ENCODE results near the gene USP34. TPM values are rescaled to one million over a fixed set of nuclear protein-coding genes. Genes with fewer than 3 reads are reported as not detected.

USP34 gene
- total and polyA plus RNA-seq, 2 of the 4 experiments (the other 2 are of a cell fraction) = 34.7 to 128 TPM

DNA sequence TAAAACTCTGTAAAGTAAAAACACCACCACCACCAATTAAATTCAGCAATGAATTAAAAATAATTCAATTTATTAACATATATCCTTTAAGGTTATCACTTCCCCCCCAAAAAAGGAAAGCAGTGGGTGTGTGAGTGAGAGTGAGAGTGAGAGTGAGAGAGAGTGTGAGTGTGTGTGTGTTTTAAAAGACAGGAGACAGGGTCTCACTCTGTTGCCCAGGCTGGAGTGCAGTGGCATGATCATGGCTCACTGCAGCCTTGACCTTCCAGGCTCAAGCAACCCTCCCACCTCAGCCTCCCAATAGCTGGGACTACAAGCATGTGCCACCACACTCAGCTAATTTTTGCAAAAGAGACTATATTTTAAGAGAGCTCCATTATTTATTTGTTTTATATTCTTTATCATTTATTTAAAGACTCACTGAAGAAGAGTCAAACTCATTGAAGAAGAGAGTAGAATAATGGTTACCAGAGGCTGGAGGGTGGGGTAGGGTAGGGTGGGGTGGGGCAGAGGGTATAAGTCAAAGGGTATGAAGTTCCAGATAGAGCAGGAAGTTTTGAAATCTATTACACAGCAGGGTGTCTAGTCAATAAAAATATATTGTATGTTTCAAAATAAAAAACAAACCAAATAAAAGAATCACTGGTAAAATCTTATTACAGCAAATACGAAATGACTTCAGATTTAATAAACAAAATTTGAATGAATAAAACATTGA is 187.3 kb downstream of the USP34 start:
- BruUV-seq (replicated peaks) = no TSS peak
- Histone ChIP-seq H3K4ac (ENCODE audit: low read depth, low read length) (no peak overlapping the region), H3K27me3 (ENCODE audit: control insufficient read depth, insufficient read depth, low read length) (no peaks in the 10 kb centered on the region), H2AFZ (replicated peaks; ENCODE audit: low read length, poor library complexity) (no peak overlapping the region), H2BK5ac (ENCODE audit: low read depth, low read length, poor library complexity, severe bottlenecking) (no peak overlapping the region), H3K79me1 (ENCODE audit: low read depth in 1 of 2, low read length in 2 of 2) (peaks cover 7 to 14% of the 10 kb centered on the region in 2 experiments), H3K4me1 (ENCODE audit: control insufficient read depth, insufficient read depth, low read length) (no peaks in the 10 kb centered on the region), H4K91ac (ENCODE audit: insufficient read depth, low read depth, low read length) (no peak overlapping the region), H3K4me2 (ENCODE audit: low read depth, low read length) (no peak overlapping the region), H2AK5ac (ENCODE audit: low read depth, low read length) (no peak overlapping the region), H2BK120ac (ENCODE audit: low read depth, low read length) (no peak overlapping the region), H2AK9ac (replicated peaks; ENCODE audit: low read depth, low read length, poor library complexity) (no peak overlapping the region), H3K18ac (ENCODE audit: low read depth, low read length) (no peak overlapping the region), H4K8ac (ENCODE audit: low read depth in 2 of 2, low read length in 2 of 2) (no peak overlapping the region), H4K5ac (ENCODE audit: low read depth, low read length) (no peak overlapping the region), H3K23ac (ENCODE audit: low read depth, low read length) (no peak overlapping the region), H3K56ac (ENCODE audit: extremely low read depth, insufficient read depth, low read length) (no peak overlapping the region), H3K9me3 (ENCODE audit: control insufficient read depth, insufficient read depth, low read length) (no peaks in the 10 kb centered on the region), H2BK20ac (ENCODE audit: low read depth, low read length) (no peak overlapping the region), H2BK15ac (ENCODE audit: low read depth, low read length) (no peak overlapping the region), H3K14ac (replicated peaks; ENCODE audit: low read depth, low read length) (no peak overlapping the region), H3K27ac (ENCODE audit: insufficient read depth, low read length) (no peak overlapping the region), H4K20me1 (ENCODE audit: insufficient read depth, low read length) (no peaks in the 10 kb centered on the region), H3K36me3 (ENCODE audit: control insufficient read depth, insufficient read depth, low read length) (peaks cover 20% of the 10 kb centered on the region), H3K4me3 (ENCODE audit: insufficient read depth, low read depth, low read length) (no peak overlapping the region), H3K9me1 (ENCODE audit: insufficient read depth, low read length) (peaks cover 7% of the 10 kb centered on the region), H3K9ac (ENCODE audit: low read depth, low read length) (no peak overlapping the region)
- DNase-seq (no peak), ATAC-seq (ENCODE audit: low read depth) (no peak)
- intact Hi-C loops (cut with micrococcal nuclease) (no loop called here), dilution Hi-C loops (cut with HindIII; ENCODE audit: low sequenced_read_pairs, unreplicated experiment) (no loop called here), in situ Hi-C loops (cut with MboI; ENCODE audit: low sequenced_read_pairs) (no loop called here)
- no CpG with 5 or more reads among the region's 1 CpG for WGBS, 2 experiments (ENCODE audit: extremely low coverage in 2 of 2, insufficient read length in 1 of 2)
- ChIA-PET POLR2A (ENCODE audit: unreplicated experiment) (no interaction called here), CTCF (no interaction called here)
- TF ChIP-seq FOS (IDR thresholded peaks at IDR 0.05; ENCODE audit: low read depth, low read length) = no peak
- no peak for TF ChIP-seq CEBPB (IDR thresholded peaks at IDR 0.05; ENCODE audit: low read depth, low read length)
- TF ChIP-seq, protein P1, sequence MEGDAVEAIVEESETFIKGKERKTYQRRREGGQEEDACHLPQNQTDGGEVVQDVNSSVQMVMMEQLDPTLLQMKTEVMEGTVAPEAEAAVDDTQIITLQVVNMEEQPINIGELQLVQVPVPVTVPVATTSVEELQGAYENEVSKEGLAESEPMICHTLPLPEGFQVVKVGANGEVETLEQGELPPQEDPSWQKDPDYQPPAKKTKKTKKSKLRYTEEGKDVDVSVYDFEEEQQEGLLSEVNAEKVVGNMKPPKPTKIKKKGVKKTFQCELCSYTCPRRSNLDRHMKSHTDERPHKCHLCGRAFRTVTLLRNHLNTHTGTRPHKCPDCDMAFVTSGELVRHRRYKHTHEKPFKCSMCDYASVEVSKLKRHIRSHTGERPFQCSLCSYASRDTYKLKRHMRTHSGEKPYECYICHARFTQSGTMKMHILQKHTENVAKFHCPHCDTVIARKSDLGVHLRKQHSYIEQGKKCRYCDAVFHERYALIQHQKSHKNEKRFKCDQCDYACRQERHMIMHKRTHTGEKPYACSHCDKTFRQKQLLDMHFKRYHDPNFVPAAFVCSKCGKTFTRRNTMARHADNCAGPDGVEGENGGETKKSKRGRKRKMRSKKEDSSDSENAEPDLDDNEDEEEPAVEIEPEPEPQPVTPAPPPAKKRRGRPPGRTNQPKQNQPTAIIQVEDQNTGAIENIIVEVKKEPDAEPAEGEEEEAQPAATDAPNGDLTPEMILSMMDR (conservative IDR thresholded peaks at IDR 0.05; ENCODE audit: low read depth, low read length) = no peak
- no peak for TF ChIP-seq MAZ (IDR thresholded peaks at IDR 0.05; ENCODE audit: borderline replicate concordance, low read depth, low read length)
- TF ChIP-seq CHD1 (IDR thresholded peaks at IDR 0.05; ENCODE audit: low read depth, low read length) = no peak
- TF ChIP-seq NFE2L2 (IDR thresholded peaks at IDR 0.05; ENCODE audit: low read depth, low read length) = no peak
- TF ChIP-seq, protein P2, sequence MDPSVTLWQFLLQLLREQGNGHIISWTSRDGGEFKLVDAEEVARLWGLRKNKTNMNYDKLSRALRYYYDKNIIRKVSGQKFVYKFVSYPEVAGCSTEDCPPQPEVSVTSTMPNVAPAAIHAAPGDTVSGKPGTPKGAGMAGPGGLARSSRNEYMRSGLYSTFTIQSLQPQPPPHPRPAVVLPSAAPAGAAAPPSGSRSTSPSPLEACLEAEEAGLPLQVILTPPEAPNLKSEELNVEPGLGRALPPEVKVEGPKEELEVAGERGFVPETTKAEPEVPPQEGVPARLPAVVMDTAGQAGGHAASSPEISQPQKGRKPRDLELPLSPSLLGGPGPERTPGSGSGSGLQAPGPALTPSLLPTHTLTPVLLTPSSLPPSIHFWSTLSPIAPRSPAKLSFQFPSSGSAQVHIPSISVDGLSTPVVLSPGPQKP (IDR thresholded peaks at IDR 0.05; ENCODE audit: borderline replicate concordance, low read depth, low read length) = no peak
- no peak for TF ChIP-seq RFX5 (IDR thresholded peaks at IDR 0.05; ENCODE audit: low read depth, low read length)
- TF ChIP-seq, protein P3, sequence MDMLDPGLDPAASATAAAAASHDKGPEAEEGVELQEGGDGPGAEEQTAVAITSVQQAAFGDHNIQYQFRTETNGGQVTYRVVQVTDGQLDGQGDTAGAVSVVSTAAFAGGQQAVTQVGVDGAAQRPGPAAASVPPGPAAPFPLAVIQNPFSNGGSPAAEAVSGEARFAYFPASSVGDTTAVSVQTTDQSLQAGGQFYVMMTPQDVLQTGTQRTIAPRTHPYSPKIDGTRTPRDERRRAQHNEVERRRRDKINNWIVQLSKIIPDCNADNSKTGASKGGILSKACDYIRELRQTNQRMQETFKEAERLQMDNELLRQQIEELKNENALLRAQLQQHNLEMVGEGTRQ (IDR thresholded peaks at IDR 0.05; ENCODE audit: low read depth, low read length) = no peak
- TF ChIP-seq RAD21 (IDR thresholded peaks at IDR 0.05; ENCODE audit: low read length) = no peak
- TF ChIP-seq MXI1 (IDR thresholded peaks at IDR 0.05; ENCODE audit: borderline replicate concordance, low read depth, low read length) = no peak

All from IMR-90 (cell line).